CD4-positive, alpha-beta T cell (primary cell): Measurements from ENCODE around the gene PPIP5K2. TPM values are rescaled to one million over a fixed set of nuclear protein-coding genes. Genes with fewer than 3 reads are reported as not detected.

ENCODE experiments used
- ATAC-seq: fragments of 200-7000 bp; cut with Tn5 transposase; one replicate; pipeline ENCODE4 v1.10.0; 2022; ENCODE audit warnings: mild to moderate bottlenecking; ENCODE audit not compliant: poor library complexity
- CTCF ChIA-PET: fragments of 350-600 bp; sonication (Branson Sonifier 250); formaldehyde crosslinking; loops from one replicate; lab custom pipeline; 2021; ENCODE audit warnings: antibody characterized with exemption, inconsistent platforms; lab: Charles Lee
- POLR2A ChIA-PET: fragments of 350-600 bp; sonication (Branson Sonifier 250); formaldehyde crosslinking; loops from one replicate; lab custom pipeline; 2021; ENCODE audit warnings: antibody characterized with exemption, inconsistent platforms; lab: Charles Lee
- DNase-seq, 14 experiments: peaks; one replicate each; pipeline ENCODE4 v3.0.0-alpha.2; 2013 to 2020; ENCODE audit warnings: mixed read lengths in 2 of 14
- H3K27ac ChIP-seq, 2 donors: one replicate each; pipeline versions ENCODE4 v1.5.1 to v1.7.0; 2013; ENCODE audit warnings: low read length in 2 of 2, low read depth in 1 of 2, mild to moderate bottlenecking in 1 of 2
- H3K27me3 ChIP-seq, 2 experiments: 1 replicate in 1 of 2; 2 replicates in 1 of 2; pipeline versions ENCODE4 v1.6.1 to v1.7.0; 2013; ENCODE audit warnings: low read length in 2 of 2, control low read depth in 1 of 2, mild to moderate bottlenecking in 1 of 2, moderate library complexity in 1 of 2; ENCODE audit not compliant: insufficient read depth in 2 of 2, control insufficient read depth in 1 of 2
- H3K36me3 ChIP-seq: one replicate; pipeline ENCODE4 v1.6.1; 2013; ENCODE audit warnings: low read length, control low read depth; ENCODE audit not compliant: insufficient read depth
- H3K4me1 ChIP-seq: one replicate; pipeline ENCODE4 v1.6.1; 2013; ENCODE audit warnings: low read length, control low read depth; ENCODE audit not compliant: insufficient read depth
- H3K4me3 ChIP-seq: one replicate; pipeline ENCODE4 v1.5.1; 2013; ENCODE audit warnings: mild to moderate bottlenecking, low read length, moderate library complexity
- H3K9me3 ChIP-seq, 2 experiments: 1 replicate in 1 of 2; 2 replicates in 1 of 2; pipeline versions ENCODE4 v1.6.1 to v1.7.0; 2013; ENCODE audit warnings: low read length in 2 of 2, mild to moderate bottlenecking in 2 of 2, control low read depth in 1 of 2, moderate library complexity in 1 of 2; ENCODE audit not compliant: control insufficient read depth in 1 of 2, insufficient read depth in 1 of 2
- H3K27ac Mint-ChIP-seq: one replicate; pipeline ENCODE4 v1.8.0; 2020; ENCODE audit warnings: mixed read lengths
- H3K27me3 Mint-ChIP-seq: one replicate; pipeline ENCODE4 v1.8.0; 2021; ENCODE audit warnings: mixed read lengths
- H3K36me3 Mint-ChIP-seq: one replicate; pipeline ENCODE4 v1.8.0; 2021; ENCODE audit warnings: low read depth, mixed read lengths
- H3K4me1 Mint-ChIP-seq: one replicate; pipeline ENCODE4 v1.8.0; 2021; ENCODE audit warnings: low read depth, mixed read lengths
- H3K4me3 Mint-ChIP-seq: one replicate; pipeline ENCODE4 v1.8.0; 2020; ENCODE audit warnings: mild to moderate bottlenecking, mixed read lengths
- H3K9me3 Mint-ChIP-seq: one replicate; pipeline ENCODE4 v1.8.0; 2020; ENCODE audit warnings: mixed read lengths
- intact Hi-C, 2 experiments: fragments of 100-400 bp; cut with DNase I in 1 of 2; cut with micrococcal nuclease in 1 of 2; formaldehyde crosslinking; loops; one replicate each; pipeline versions ENCODE4 v1.15.1 to v1.9.0; 2023 to 2025; cut with DNase I, micrococcal nuclease
- total RNA-seq, 174 experiments: library from RNA in 2 of 174; stranded (reverse) in 2 of 174; gene quantifications; one replicate each; pipeline ENCODE4 v1.2.3 and lab custom pipeline; 2021 to 2026
- TF ChIP-seq, protein P1 (sequence below): fragments of 200-600 bp; IDR thresholded peaks from one replicate; pipeline ENCODE4 v1.8.0; 2022; ENCODE audit warnings: antibody characterized with exemption, mild to moderate bottlenecking

Gene PPIP5K2
- total RNA-seq, 2 experiments from 2014 or later = 40.4 to 45.6 TPM

DNA sequence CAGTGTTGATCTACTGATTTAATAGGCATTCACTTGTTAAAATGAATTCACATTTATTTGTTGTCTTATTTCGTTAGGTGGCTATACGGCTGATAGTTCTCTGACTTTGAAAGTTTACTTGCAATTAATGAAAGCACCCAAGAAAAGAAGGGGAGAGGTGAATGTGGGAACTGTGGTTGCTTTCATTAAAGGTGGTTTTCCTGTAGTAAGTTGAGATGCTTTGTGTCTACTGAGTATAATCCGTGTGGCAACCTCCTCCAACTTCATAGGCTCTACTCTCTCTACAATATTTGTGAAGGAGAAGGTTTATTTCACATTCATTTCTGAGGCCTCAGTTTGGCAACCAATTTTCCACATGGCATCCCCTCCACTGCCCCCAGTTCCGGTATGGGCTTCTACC lies 125.7 kb downstream of the PPIP5K2 start:
- Histone ChIP-seq H3K27ac (no peak overlapping the region), H3K36me3 (no peaks in the 10 kb centered on the region), H3K4me1 (peaks cover 3% of the 10 kb centered on the region), H3K27me3 (peaks cover 10 to 13% of the 10 kb centered on the region in 2 experiments), H3K4me3 (no peak overlapping the region), H3K9me3 (no peaks in the 10 kb centered on the region)
- TF ChIP-seq, protein P1, sequence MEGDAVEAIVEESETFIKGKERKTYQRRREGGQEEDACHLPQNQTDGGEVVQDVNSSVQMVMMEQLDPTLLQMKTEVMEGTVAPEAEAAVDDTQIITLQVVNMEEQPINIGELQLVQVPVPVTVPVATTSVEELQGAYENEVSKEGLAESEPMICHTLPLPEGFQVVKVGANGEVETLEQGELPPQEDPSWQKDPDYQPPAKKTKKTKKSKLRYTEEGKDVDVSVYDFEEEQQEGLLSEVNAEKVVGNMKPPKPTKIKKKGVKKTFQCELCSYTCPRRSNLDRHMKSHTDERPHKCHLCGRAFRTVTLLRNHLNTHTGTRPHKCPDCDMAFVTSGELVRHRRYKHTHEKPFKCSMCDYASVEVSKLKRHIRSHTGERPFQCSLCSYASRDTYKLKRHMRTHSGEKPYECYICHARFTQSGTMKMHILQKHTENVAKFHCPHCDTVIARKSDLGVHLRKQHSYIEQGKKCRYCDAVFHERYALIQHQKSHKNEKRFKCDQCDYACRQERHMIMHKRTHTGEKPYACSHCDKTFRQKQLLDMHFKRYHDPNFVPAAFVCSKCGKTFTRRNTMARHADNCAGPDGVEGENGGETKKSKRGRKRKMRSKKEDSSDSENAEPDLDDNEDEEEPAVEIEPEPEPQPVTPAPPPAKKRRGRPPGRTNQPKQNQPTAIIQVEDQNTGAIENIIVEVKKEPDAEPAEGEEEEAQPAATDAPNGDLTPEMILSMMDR = no peak
- H3K27ac Mint-ChIP-seq = no peak overlapping the region
- H3K27me3 Mint-ChIP-seq = peaks cover 73% of the 10 kb centered on the region
- CTCF ChIA-PET = no interaction called here
- H3K4me3 Mint-ChIP-seq = no peak overlapping the region
- peaks cover 3% of the 10 kb centered on the region for H3K9me3 Mint-ChIP-seq
- POLR2A ChIA-PET = no interaction called here
- intact Hi-C loops = no loop called here
- no peaks in the 10 kb centered on the region for H3K36me3 Mint-ChIP-seq
- no peak for ATAC-seq
- H3K4me1 Mint-ChIP-seq = peaks cover 7% of the 10 kb centered on the region
- DNase-seq = peak in 3 of 14 experiments; percentile 20 to 35 (median 28)

DNA sequence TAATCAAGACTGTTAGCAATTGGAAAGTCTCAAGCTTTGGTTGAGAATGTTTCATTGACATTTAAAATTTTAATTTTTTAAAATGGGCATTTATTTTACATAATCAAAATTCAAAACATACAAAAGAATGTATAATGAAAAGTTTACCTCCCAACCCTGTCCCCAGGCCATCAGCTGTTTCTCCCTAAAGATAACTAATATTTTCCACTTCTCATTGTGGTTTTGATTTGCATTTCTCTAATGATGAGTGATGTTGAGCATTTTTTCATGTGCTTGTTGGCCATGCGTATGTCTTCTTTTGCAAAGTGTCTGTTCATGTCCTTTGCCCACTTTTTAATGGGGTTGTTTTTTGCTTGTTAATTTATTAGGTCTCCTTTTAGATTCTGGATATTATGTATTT lies 127.0 kb downstream of the PPIP5K2 start:
- H3K4me3 Mint-ChIP-seq = no peak overlapping the region
- no peak for DNase-seq
- Histone ChIP-seq H3K27ac (no peak overlapping the region), H3K9me3 (no peaks in the 10 kb centered on the region), H3K36me3 (no peaks in the 10 kb centered on the region), H3K27me3 (peaks cover 7 to 8% of the 10 kb centered on the region in 2 experiments), H3K4me3 (no peak overlapping the region), H3K4me1 (peaks cover 3% of the 10 kb centered on the region)
- TF ChIP-seq, protein P1 = no peak
- ChIA-PET CTCF (interaction anchor here (0.5 kb wide), 1 partner anchor 306 kb away, joined by 5 read pairs; no protein-coding TSS in a partner anchor), POLR2A (interaction anchor here (1.1 kb wide), 1 partner anchor 11 kb away, joined by 4 read pairs; the partner anchor contains the start of gene MACIR)
- no peak overlapping the region for H3K27ac Mint-ChIP-seq
- intact Hi-C loops = no loop called here
- H3K27me3 Mint-ChIP-seq = peaks cover 76% of the 10 kb centered on the region
- H3K9me3 Mint-ChIP-seq = peaks cover under 1% of the 10 kb centered on the region
- peaks cover 7% of the 10 kb centered on the region for H3K4me1 Mint-ChIP-seq
- no peak for ATAC-seq
- no peaks in the 10 kb centered on the region for H3K36me3 Mint-ChIP-seq

DNA sequence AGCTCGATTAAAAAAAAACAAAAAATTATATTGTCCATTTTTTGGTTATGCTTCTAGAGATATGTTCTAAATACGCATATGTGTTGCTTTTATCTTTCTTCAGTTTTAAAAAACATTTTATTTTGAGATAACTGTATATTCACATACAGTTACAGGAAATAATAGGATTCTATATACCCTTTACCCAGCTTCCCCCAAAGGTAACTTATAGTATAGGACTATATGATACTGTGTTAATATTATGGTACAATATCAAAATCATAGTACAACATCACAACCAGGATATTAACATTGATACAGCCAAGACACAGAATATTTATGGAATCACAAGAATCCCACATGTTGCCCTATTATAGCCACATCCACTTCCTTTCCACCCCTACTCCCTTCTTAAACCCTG lies 129.0 kb downstream of the PPIP5K2 start:
- Mint-ChIP-seq H3K27me3 (peaks cover 67% of the 10 kb centered on the region), H3K4me3 (no peak overlapping the region), H3K9me3 (no peaks in the 10 kb centered on the region), H3K27ac (no peak overlapping the region), H3K4me1 (peaks cover 7% of the 10 kb centered on the region), H3K36me3 (no peaks in the 10 kb centered on the region)
- ChIA-PET CTCF (no interaction called here), POLR2A (interaction anchor here (0.6 kb wide), 1 partner anchor 32 kb away, joined by 3 read pairs; no protein-coding TSS in a partner anchor)
- Histone ChIP-seq H3K4me1 (peaks cover 3% of the 10 kb centered on the region), H3K9me3 (no peaks in the 10 kb centered on the region), H3K27me3 (peaks cover under 1 to 8% of the 10 kb centered on the region in 2 experiments), H3K4me3 (no peak overlapping the region), H3K36me3 (no peaks in the 10 kb centered on the region), H3K27ac (no peak overlapping the region)
- intact Hi-C loops = no loop called here
- TF ChIP-seq, protein P1 = no peak
- ATAC-seq (no peak), DNase-seq (no peak)
